ENCODE results near the gene CUL1.

The CUL1 gene

DNA sequence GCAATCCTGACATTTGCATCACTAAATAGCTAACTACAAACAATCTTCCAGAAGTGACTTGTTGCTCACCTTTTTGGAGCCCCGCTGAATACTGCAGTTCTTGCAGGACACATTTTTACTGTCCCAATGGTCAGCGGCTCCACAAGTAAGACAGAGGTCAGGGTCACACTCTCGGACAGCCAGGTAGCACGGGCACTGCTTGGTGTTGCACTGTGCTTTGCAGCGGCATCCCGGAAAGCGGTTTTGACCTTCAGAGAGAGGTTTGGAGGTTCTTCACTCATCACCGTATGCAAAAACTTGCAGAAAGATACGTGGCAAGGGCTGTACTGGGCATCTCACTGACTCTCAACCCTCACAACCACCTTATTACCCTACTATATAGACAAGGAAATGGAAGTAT lies 115.2 kb downstream of the CUL1 start:
- TF ChIP-seq, protein P1, sequence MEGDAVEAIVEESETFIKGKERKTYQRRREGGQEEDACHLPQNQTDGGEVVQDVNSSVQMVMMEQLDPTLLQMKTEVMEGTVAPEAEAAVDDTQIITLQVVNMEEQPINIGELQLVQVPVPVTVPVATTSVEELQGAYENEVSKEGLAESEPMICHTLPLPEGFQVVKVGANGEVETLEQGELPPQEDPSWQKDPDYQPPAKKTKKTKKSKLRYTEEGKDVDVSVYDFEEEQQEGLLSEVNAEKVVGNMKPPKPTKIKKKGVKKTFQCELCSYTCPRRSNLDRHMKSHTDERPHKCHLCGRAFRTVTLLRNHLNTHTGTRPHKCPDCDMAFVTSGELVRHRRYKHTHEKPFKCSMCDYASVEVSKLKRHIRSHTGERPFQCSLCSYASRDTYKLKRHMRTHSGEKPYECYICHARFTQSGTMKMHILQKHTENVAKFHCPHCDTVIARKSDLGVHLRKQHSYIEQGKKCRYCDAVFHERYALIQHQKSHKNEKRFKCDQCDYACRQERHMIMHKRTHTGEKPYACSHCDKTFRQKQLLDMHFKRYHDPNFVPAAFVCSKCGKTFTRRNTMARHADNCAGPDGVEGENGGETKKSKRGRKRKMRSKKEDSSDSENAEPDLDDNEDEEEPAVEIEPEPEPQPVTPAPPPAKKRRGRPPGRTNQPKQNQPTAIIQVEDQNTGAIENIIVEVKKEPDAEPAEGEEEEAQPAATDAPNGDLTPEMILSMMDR (IDR thresholded peaks at IDR 0.05; ENCODE audit: insufficient read depth, missing control alignments), result no peak
- FAIRE-seq (no peak), DNase-seq (ENCODE audit: insufficient read length, low spot score) (no peak)

DNA sequence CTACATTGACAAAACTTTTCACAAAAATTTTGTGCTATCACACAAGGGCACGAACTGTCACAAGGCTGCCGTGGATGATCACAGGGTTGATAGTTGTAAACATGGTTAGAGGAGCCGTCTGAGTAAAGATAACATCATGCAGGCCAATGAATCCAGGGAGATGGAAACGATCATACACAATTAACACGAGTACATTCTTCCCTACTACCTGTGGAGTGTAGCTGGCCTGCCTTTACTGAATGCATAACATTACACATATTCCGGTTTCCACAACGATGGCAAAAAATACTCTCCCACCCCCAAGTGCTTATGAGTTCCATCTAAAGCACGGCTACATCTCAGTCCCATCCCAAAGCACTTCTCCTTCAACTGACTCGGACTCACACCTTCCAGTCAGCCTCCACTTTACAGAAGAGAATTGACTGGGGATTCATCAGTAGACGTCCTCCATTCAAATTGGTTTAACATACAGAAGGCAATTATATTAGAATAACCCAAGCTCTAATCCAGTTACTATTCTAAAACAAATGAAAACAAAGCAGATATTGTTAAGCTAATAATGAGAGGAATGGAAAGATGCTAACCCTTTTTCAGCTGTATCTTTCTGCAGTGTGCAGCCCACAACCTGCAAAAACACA lies 116.3 kb downstream of the CUL1 start:
- FAIRE-seq (no peak), DNase-seq (ENCODE audit: insufficient read length, low spot score) (no peak)
- TF ChIP-seq, protein P1 (IDR thresholded peaks at IDR 0.05; ENCODE audit: insufficient read depth, missing control alignments), result no peak

DNA sequence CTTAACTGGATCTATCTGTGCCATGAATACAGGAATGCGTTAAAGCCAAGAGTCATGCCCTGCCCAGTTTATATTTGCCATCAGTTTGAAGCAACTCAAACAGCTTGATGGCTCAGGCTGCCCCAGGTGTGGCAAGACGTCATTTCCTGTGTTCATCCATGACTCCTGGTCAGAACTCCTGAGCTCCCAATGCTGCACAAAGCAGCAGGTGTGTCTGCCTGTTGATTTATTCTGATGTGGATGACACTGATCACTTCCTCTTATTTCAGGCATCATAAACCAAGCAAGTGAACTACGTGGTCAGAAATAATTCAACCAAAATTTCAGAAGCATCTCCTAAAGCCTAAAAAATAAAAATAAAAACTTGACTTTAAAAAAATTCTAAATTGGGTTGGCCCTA lies 116.9 kb downstream of the CUL1 start:
- FAIRE-seq (no peak), DNase-seq (ENCODE audit: insufficient read length, low spot score) (no peak)
- TF ChIP-seq, protein P1 (IDR thresholded peaks at IDR 0.05; ENCODE audit: insufficient read depth, missing control alignments), result no peak

DNA sequence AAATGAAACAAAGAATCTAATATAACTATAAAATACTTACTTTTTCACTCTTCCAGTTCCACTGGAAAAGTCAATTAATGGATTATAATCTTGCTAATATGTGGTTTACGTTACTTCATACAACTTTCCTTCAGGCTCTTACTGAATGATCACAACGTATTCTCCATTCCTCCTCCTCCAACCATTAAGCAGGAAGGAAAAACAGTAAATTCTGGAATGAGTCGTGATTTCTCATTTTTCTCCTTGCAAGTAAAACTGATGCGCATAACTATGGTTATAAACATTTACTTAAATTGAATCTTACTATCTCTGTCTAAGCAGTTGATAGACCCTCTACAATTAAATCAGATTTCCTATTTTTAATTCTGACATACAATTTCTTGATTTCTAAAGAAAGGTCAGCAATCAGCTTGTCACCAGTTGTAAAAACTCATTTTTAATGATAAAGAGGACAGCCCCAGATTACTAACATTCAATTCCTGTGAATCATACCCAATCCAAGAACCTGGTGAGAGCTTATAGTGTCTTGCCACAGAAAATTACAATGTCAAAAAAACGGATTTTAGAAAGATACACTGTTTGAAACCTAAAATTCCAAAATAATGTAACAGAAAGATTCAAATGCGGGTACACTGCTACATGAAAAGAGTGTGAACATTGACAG lies 121.1 kb downstream of the CUL1 start:
- TF ChIP-seq, protein P1 (IDR thresholded peaks at IDR 0.05; ENCODE audit: insufficient read depth, missing control alignments), result no peak
- FAIRE-seq, result no peak
- no peak for DNase-seq (ENCODE audit: insufficient read length, low spot score)

DNA sequence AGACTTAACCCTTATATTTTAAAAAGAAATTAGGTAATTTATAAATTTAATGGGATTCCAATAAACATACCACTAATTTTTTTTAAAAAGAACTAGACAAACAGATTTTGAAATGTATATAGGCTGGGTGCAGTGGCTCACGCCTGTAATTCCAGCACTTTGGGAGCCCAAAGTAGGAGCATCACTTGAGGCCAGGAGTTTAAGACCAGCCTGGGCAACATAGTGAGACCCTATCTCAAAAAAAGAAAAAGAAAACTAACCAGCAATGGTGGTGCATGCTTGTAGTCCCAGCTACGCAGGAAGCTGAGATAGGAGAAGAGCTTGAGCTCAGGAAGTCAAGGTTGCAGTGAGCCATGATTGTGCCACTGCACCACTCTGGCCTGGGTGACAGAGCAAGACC lies 122.7 kb downstream of the CUL1 start:
- TF ChIP-seq, protein P1 (IDR thresholded peaks at IDR 0.05; ENCODE audit: insufficient read depth, missing control alignments), result no peak
- no peak for FAIRE-seq

DNA sequence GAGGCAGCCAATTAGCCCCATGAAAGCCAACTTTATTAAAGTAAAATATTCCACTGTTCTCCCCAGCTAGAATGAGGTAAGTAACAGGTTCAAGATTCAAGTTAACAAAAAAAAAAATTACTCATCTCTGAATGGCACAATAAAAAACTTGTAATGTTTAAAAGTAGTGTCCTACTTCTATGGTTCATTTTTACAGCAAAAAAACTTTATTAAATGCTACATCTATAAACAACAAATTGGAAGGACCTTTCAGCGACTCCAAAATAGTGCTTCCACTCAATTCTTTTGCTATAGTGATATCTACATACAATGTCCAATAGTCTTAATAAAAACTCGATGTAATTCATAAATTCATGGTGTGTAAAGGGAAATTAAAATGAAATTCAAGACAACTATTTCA lies 126.2 kb downstream of the CUL1 start:
- TF ChIP-seq, protein P1 (IDR thresholded peaks at IDR 0.05; ENCODE audit: insufficient read depth, missing control alignments), result no peak

More for the DNA sequence above, 122.7 kb downstream of the CUL1 start:
- DNase-seq (ENCODE audit: insufficient read length, low spot score), result no peak

DNA sequence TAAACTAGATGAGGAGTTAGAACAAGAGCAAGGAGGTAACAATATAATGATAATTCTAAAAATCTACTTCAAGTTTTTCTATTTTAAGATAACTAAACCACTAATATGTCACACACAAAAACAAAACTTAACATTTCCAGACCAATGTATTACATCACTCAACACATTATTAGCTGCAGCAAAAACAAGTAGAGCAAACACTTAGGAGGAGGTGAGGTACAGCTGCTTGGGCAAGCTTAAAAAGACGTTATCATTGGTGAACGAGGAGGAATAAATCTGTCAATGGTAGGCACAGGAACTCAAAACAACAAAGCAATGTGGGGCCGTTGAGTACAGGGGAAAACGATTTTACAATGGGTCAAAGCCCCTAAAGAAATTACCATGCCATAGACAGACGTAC lies 126.6 kb downstream of the CUL1 start:
- peak; percentile 16 for FAIRE-seq
- TF ChIP-seq, protein P1 (IDR thresholded peaks at IDR 0.05; ENCODE audit: insufficient read depth, missing control alignments), result no peak
- DNase-seq (ENCODE audit: insufficient read length, low spot score), result no peak

More for the DNA sequence above, 126.2 kb downstream of the CUL1 start:
- no peak for DNase-seq (ENCODE audit: insufficient read length, low spot score)
- FAIRE-seq, result no peak
